ENCODE measurements around the gene BCAN.
A peak's percentile ranks its signal among the peaks of the same experiment; 100 is the strongest.

The BCAN gene

DNA sequence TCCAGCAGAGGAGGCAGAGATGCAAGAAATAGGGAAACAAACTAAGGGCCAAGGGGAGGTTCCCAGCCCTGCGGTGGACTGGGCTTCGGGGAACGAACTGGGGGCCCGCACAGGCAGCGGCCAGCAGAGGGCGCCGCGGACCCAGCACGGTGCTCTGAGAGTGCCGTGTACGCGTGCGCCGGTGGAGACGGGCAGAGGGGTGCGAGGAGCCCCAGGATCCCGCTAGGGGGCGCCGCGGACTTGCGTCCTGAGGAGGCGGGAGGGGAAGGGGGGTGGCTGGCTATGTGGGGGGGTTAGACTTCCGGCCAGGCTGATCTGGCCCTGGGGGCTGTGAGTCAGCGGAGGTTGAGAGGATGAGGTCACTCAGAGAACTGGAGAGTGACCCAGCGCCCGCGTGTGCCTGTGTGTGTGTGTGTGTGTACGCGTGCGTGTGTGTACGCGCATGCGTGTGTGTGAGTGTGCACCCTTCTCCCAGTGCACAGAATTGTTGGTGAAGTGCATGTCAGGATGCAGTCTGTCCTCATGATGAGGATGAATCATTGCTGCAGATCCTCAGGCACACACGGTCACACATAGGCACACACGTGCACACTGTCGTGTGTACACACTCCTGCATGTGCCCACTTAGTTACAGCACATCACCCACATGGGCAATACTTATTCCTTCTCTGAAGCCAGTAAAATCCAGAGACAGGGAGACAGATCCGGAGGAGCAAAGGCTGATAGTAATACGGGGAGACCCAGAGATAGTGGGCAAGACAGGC is 18.3 kb downstream of the BCAN start:
- peak; percentile 74 to 87 for DNase-seq (ENCODE audit: extremely low read depth in 1 of 2, low read depth in 1 of 2)

- DNase-seq (ENCODE audit: extremely low read depth in 1 of 2, low read depth in 1 of 2): no peak
Observed at GRCh38 chr1:156660752-156661112, 18.8 kb downstream of the BCAN start.

DNA sequence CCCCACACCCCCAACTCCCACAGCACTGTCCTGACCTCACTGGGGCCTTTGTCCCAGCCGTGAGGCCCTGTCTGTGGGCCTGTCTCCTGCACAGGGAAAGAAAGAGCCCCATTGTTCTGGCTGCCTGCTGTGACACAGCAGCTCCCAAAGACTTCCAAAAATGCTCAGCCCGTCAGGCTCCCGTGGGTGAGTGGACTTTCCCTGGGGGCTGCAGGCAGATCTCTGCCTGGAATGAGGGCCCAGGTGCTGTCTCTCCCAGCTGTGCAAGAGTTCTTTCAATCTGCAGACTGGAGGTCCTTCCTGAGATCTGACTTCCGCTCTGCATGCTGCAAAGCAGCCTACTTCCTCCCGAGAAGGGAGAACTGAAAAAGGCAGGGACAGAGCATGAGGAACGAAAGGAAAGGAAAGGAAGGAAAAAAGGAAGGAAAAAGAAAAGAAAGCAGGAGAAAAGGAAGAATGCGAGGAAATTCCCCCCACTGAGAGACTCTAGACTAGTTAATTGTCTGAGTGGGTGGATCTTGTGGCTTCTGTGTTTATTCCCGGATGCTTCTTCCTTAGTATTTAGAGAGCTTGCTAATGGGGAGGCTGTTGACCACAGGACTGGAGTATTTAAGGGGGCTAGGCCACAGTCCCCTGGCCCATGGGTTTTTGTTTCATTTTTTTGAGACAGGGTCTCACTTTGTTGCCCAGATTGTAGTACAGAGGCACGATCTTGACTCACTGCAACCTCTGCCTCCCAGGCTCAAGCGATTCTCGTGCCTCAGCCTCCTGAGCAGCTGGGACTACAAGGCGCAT is 20.3 kb downstream of the BCAN start:
- no peak for DNase-seq (ENCODE audit: extremely low read depth in 1 of 2, low read depth in 1 of 2)

- no peak for DNase-seq (ENCODE audit: extremely low read depth in 1 of 2, low read depth in 1 of 2)
Observed at GRCh38 chr1:156662800-156663055, 20.8 kb downstream of the BCAN start.

DNA sequence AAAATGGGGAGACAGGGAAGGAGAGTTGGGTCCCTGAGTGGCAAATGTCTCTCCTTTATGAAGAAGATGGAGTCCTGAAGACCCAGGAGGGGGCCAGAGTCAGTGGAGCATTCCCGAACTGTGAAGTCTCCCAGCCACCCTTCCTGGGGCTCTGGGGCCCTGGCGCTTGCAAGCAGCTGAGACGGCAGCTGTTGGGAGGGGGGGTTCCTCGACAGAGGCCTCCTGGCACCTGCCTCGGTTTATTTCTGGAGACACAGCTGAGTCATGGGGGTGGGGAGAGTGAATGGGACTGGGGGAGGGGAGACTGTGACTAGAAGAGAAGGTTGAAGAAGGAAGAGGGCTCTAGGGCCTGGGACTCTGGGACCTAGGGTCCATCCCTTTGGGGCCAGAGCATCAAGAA is 21.3 kb downstream of the BCAN start:
- DNase-seq (ENCODE audit: extremely low read depth in 1 of 2, low read depth in 1 of 2): no peak

GRCh38 chr1:156664046-156664766 is 22.3 kb downstream of the BCAN start:
- no peak for DNase-seq (ENCODE audit: extremely low read depth in 1 of 2, low read depth in 1 of 2)

DNA sequence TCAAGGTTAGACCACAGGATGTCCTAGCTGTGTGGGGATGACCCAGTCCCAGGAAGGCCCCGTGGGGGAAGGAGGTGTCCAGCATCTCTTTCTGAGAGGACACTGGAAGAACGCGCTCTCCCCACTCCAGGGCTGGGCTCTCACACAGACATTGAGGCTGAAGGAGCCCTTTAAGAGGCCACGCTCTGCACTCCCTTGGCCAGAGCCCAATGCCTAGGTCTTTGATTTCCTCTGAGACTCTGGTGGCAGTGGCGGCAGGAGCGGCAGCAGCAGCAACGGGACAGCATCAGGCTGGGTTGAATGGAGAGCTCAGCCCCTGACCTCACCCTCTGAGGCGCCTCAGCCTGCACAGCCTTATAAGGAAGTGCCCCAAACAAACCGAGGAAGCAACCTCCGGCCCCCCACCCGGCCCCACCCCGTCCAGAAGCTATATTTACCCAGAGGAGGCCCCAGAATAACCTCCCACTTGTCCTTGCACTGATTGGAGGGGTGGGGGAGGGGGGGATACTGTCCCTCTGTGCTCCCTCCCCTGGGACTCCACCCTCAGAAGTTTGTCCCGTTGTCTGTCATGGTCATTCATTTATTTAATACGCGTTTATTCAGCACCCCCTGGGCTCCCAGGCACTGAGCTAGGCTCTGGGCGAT is 23.0 kb downstream of the BCAN start:
- DNase-seq (ENCODE audit: extremely low read depth in 1 of 2, low read depth in 1 of 2): no peak

GRCh38 chr1:156665539-156665938 is 23.6 kb downstream of the BCAN start:
- DNase-seq (ENCODE audit: extremely low read depth in 1 of 2, low read depth in 1 of 2): no peak

DNA sequence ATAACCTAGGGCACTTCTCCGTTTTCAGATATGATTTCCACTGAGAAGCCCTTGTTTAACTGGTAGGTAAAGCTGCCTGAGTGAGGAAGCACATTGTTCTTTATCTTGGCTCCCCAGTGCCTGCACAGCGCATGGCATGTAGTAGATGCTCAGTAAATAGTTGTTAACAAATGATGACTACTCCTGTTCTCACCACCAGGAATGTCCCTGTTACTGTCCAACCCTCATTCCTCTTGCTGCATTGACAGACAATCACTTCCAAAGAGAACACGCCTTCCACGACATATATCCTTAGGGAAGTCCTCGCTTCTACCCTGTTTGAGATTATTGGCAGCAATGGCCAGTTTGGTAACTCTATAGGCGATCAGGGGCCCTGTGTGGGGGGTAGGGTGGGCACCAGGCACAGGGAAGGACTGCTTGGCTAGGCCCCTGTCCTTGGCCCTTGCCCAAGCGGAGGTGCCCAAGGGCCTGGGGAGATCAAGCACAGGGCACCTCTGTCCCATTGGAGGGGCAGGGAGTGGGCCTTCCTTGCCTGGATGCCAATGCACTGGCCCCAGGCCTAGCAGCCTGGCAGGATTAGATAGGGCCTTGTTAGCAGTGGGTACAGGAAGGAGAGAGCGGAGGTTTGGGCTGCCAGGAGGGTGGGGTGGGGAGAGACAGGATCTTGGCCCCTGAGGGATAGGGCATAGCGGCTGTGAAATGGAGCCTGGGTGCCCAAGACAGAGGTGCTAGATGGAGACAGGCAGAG is 25.1 kb downstream of the BCAN start:
- DNase-seq (ENCODE audit: extremely low read depth in 1 of 2, low read depth in 1 of 2): no peak

DNA sequence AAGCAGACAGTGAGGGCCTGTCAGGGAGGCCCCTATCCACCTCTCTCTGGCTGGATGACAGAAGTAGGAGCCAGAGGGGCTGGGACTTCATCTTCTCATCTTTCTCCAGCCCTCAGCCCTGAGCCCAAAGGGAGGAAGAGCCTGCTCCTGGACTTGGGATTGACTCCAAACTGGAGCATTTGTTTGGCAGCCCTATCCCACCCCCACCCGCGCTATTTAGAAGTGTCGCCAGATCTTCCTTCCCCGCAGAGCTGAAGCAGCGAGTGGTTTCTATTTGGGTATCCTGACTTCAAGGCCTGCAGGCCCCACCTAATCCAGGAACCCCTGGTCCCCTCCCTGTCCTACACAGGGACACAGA is 25.7 kb downstream of the BCAN start:
- no peak for DNase-seq (ENCODE audit: extremely low read depth in 1 of 2, low read depth in 1 of 2)

DNA sequence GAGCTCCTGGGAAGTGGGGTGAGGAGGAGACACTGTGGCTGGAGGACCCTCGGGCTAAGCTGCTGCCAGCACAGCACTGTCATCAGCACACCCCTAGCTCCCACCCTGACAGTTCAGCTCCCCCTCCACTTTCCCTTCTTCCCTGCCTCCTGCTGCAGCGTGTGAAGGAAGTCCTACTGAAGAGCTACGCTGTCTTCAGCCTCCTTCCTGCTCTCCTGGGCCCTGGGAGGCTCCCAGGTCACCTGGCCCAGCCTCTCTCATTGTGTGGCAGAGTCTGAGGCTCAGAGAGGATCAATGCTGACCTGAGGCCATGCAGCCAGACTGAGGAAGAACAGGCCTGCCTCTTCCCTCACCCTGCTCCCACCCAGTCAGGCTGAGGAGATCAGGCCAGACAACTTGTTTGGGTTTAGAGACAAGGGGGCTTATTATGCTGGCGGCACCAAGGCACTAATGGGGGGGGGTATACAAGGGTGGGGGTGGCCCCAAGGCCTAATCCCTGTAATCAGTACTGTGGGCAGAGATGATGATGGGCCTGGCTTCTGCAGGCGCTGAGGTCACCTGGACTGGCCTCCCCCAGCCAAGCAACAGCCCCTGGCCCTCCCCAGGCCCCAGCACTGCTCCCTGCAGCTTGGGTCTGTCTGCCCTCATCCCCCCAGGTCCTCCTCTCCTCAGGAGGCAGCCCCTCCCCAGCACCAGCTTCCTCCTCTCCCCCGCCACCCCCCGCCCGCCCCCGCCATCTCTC is 26.2 kb downstream of the BCAN start:
- DNase-seq (ENCODE audit: extremely low read depth in 1 of 2, low read depth in 1 of 2): no peak

DNA sequence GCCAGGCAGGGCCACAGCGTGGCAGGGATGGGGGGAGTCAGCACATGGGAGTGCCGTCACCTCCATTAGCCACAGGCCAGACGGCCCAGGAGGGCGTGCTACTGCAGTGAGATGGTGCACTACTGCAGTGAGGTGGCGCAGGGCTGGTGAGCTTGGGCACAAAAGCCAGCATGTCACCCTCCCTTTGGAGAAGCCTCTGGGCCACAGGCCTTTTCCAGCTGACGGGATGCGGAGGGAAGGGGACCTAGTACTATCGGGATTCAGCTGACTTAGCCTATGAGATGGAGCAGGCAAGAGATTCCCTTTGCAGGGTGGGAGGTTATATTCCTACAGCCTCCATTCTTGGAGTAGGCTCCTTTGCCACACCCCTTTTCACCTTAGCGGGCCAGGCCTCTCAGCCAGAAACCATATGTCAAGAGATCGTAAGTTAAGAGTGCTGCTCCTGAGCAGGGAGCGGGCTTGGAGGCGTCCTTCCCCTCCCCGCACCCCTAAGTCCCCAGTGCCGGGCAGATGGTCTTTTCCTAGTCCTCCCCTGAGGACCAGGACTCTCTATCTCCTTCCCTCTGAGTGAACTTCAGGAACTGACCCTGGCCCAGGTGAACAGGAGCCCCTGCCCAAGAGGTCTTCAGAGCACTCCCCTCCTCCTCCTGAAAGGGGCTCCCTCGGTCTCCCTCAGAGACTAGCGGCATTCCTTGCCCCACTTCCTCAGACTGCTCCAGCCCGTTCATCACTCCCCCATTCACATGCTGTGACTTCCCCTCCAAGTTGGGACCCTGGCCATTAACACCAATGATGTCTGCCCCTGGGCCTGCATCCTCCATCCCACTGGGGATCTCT is 27.1 kb downstream of the BCAN start:
- DNase-seq (ENCODE audit: extremely low read depth in 1 of 2, low read depth in 1 of 2): no peak

DNA sequence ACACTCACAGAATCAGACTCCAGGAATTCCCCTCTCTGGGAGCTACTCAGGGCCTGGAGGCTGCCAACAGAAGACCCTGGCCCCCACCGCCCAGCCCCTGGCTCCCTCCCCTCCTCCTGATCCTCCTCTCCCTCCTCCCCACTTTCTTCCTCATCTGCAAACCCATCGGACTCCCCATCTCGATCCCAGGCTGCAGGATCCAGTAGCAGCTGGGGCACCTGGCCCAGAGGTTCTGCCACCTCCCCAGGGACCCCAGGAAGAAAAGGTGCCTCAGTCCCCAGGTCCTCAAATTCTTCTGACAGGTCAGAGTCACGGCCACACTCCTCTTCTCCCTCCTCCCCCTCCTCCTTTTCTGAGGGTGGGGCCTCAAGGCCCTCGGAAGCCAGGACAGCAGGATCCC is 27.9 kb downstream of the BCAN start:
- no peak for DNase-seq (ENCODE audit: extremely low read depth in 1 of 2, low read depth in 1 of 2)

DNA sequence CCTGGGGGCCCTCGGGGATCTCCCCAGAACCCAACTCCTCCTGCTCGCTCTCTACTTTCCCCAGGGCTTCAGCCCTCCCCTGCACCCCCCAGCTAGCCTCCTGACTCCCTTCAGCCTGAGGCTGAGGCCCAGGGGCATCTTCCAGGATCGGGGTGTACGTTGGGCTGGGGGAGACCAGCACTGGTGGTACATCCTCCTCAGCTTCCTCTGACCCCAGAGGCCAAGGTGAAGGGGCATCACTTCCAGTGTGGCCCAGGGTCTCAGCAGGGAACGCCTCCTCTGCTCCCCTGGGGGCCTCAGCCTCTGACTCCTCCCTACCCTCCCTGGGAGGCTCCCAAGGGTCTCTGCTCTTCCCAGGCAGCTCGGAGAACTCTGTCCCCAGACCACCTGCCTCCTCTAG is 28.4 kb downstream of the BCAN start:
- DNase-seq (ENCODE audit: extremely low read depth in 1 of 2, low read depth in 1 of 2): no peak

GRCh38 chr1:156670791-156671190 is 28.9 kb downstream of the BCAN start:
- DNase-seq (ENCODE audit: extremely low read depth in 1 of 2, low read depth in 1 of 2): no peak

DNA sequence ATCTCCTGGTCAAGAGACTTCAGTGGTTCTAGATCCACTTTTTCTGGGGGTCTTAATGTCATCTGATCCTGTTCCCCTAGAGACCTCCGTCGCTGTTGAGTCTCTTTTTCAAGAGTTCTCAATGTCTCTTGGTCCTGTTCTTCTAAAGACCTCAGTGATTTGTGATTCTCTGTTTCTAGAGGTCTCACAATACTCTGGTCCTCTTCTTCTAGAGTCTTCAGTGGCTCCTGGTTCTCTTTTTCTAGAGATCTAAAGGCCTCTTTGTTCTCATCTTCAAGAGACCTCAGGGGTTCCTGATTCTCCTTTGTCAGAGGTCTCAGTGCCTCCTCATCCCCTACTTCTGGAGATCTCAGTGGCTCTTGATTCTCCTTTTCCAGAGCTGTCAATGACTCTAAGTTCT is 29.9 kb downstream of the BCAN start:
- no peak for DNase-seq (ENCODE audit: extremely low read depth in 1 of 2, low read depth in 1 of 2)

DNA sequence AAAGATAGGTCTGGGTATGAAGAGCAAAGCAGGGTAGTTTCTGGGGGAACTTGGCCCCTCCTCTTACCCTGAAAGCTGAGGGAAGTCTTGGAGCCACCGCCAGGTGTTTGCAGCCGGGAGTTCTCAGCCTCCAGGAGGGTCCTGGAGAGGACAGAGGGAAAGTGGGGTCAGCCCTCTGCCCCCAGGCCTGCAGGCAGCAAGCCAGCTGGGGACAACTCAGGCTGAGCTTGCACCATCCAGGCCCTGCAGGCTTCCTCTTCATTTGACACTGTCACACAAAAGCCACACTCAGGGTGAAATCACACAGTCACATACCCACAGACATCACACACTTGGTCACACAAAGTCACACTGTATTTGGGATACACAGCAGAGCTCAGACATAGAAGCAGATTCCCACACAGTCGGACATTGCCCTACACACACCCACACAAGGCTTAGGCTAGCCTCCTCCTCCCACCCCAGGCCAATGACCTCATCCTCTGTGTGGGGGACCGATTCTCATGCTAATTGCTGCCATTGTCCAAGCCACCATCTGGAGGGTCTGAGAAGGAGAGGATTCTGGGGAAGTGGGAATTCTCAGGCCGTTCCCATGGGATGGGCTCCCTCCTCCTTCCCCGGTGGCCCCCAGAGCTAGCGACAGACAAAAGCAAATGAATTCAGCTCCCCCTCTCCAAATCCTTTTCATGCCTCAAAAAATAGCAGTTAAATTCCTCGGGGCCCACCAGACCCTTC is 31.6 kb downstream of the BCAN start:
- DNase-seq (ENCODE audit: extremely low read depth in 1 of 2, low read depth in 1 of 2): no peak

- DNase-seq (ENCODE audit: extremely low read depth in 1 of 2, low read depth in 1 of 2): no peak
Observed at GRCh38 chr1:156675210-156676113, 33.5 kb downstream of the BCAN start.

All from activated CD8-positive, alpha-beta memory T cell treated with anti-CD3 and anti-CD28 coated beads for 1 hour (primary cell).